Heart right ventricle (tissue), 16 donors: Measurements from ENCODE around the gene L2HGDH. TPM values are rescaled to one million over a fixed set of nuclear protein-coding genes. Genes with fewer than 3 reads are reported as not detected.

ENCODE experiments used
- ATAC-seq, 8 donors: fragments of 200-7000 bp; cut with Tn5 transposase; one replicate each; pipeline ENCODE4 v1.9.1; 2020; ENCODE audit warnings: mild to moderate bottlenecking in 8 of 8, moderate library complexity in 8 of 8, moderate number of reproducible peaks in 1 of 8
- DNase-seq, 2 donors: peaks; one replicate each; pipeline ENCODE4 v3.0.0-alpha.2; 2020
- H3K27ac ChIP-seq, 10 donors: fragments of 200-600 bp; sonication (generic) in 2 of 10; one replicate each; pipeline versions ENCODE4 v1.5.0 to v1.8.0; 2020 to 2022; ENCODE audit warnings: mild to moderate bottlenecking in 3 of 10
- H3K27me3 ChIP-seq, 7 donors: fragments of 200-600 bp; one replicate each; pipeline ENCODE4 v1.8.0; 2021 to 2022; ENCODE audit warnings: mild to moderate bottlenecking in 2 of 7
- H3K36me3 ChIP-seq, 9 donors: fragments of 200-600 bp; sonication (generic) in 1 of 9; one replicate each; pipeline versions ENCODE4 v1.5.0 to v1.8.0; 2020 to 2022; ENCODE audit warnings: mild to moderate bottlenecking in 2 of 9
- H3K4me1 ChIP-seq, 9 donors: fragments of 200-600 bp; sonication (generic) in 1 of 9; one replicate each; pipeline versions ENCODE4 v1.5.0 to v1.8.0; 2020 to 2022; ENCODE audit warnings: mild to moderate bottlenecking in 4 of 9
- H3K4me3 ChIP-seq, 10 donors: fragments of 200-600 bp; sonication (generic) in 2 of 10; one replicate each; pipeline versions ENCODE4 v1.5.0 to v1.8.0; 2020 to 2022; ENCODE audit warnings: mild to moderate bottlenecking in 7 of 10, moderate library complexity in 2 of 10
- H3K9me3 ChIP-seq, 11 donors: fragments of 200-600 bp in 10 of 11; sonication (generic) in 2 of 11; one replicate each; pipeline versions ENCODE4 v1.5.0 to v1.8.0; 2013 to 2022; ENCODE audit warnings: mild to moderate bottlenecking in 2 of 11, control low read depth in 1 of 11, moderate library complexity in 1 of 11
- WGBS, 2 donors: extraction: QIAGEN DNeasy Blood & Tissue Kit; methylation state at CpG; one replicate each; pipeline ENCODE4 v1.1.7; 2013; ENCODE audit warnings: inconsistent platforms in 1 of 2; 5-methylcytosine and 5-hydroxymethylcytosine counted together
- intact Hi-C, 10 donors: fragments of 100-400 bp; cut with DNase I; formaldehyde crosslinking; loops; one replicate each; pipeline versions ENCODE4 v1.11.1 to v1.14.2; 2022
- polyA plus RNA-seq, 2 donors: library from polyadenylated mRNA; stranded (reverse); fragments of 200-250 nt; gene quantifications; one replicate each; pipeline ENCODE4 v1.2.3, GENCODE V29; 2013
- total RNA-seq, 10 donors: library from RNA; stranded (reverse); fragmentation: NEBNext Ultra II Directional in 3 of 10; extraction: Animal tissue kit (Norgen Biotek cat#: 25700) in 3 of 10; gene quantifications; one replicate each; pipeline versions ENCODE4 v1.2.1 to v1.2.4, GENCODE V29; 2021 to 2023
- TF ChIP-seq, protein P1 (sequence below), 9 donors: fragments of 200-600 bp; sonication (generic) in 2 of 9; IDR thresholded peaks; one replicate each; pipeline versions ENCODE4 v1.5.0 to v1.8.0; 2021 to 2022; ENCODE audit warnings: antibody characterized with exemption in 9 of 9, mild to moderate bottlenecking in 5 of 9, moderate library complexity in 1 of 9
- donor health status: Arrhythmogenic right ventricular cardiomyopathy.
- donor health status: ischemic (EF 13 %, LVEDD 7.1; RV severe dilation, severe dysfunction).
- donor health status: healthy with polysubstance abuse.
- donor health status: DM: no; HTN: yes; CAD: no.
- donor health status: DM: no; HTN: no; CAD: no.
- donor health status: ischemic (EF 25% LVEDD 6.9; RV normal size, moderate dysfunction).
- donor health status: ischemic (EF 25% LVEDD 5.7; RV mildly dilated, moderate dysfunction).
- donor health status: healthy.
- donor health status: DM: yes; HTN: yes; CAD: no.
- donor health status: Ischemic cardiomyopathy.
- donor health status: ischemic (EF 35%, LVEDD 5.7; RV mildly dilated, moderate dysfunction).
- donor health status: nonischemic (EF 11% LVEDD 7.7; RV severe dilation, severe dysfunction).
- donor health status: DM: yes; HTN: yes; CAD: no.
- donor health status: PGD.
- donor health status: ischemic (EF 29% LVEDD 5.4; RV normal size, mild dysfunction).
- donor health status: nonischemic (EF 23%, LVEDD 6.1; RV moderate dilation, normal function).

Gene L2HGDH
- total and polyA plus RNA-seq, 12 donors = 1.9 to 15.5 (median 11.6) TPM

GRCh38 chr14:50353126-50353525, 41.1 kb upstream of the L2HGDH start:
- H3K4me1 ChIP-seq = peaks cover 0 to 11% (median 0%) of the 10 kb centered on the region in 9 donors
- no peaks in the 10 kb centered on the region for H3K9me3 ChIP-seq
- H3K27me3 ChIP-seq = no peaks in the 10 kb centered on the region
- ATAC-seq (no peak), DNase-seq (no peak)
- WGBS, 2 donors = 80 to 83% methylated on average over 4 of the region's 4 CpGs
- no peak overlapping the region for H3K27ac ChIP-seq
- H3K4me3 ChIP-seq = no peak overlapping the region
- TF ChIP-seq, protein P1, sequence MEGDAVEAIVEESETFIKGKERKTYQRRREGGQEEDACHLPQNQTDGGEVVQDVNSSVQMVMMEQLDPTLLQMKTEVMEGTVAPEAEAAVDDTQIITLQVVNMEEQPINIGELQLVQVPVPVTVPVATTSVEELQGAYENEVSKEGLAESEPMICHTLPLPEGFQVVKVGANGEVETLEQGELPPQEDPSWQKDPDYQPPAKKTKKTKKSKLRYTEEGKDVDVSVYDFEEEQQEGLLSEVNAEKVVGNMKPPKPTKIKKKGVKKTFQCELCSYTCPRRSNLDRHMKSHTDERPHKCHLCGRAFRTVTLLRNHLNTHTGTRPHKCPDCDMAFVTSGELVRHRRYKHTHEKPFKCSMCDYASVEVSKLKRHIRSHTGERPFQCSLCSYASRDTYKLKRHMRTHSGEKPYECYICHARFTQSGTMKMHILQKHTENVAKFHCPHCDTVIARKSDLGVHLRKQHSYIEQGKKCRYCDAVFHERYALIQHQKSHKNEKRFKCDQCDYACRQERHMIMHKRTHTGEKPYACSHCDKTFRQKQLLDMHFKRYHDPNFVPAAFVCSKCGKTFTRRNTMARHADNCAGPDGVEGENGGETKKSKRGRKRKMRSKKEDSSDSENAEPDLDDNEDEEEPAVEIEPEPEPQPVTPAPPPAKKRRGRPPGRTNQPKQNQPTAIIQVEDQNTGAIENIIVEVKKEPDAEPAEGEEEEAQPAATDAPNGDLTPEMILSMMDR (IDR thresholded peaks at IDR 0.05) = no peak
- intact Hi-C loops = no loop called here
- H3K36me3 ChIP-seq = peaks cover 0 to 5% (median 0%) of the 10 kb centered on the region in 9 donors

DNA sequence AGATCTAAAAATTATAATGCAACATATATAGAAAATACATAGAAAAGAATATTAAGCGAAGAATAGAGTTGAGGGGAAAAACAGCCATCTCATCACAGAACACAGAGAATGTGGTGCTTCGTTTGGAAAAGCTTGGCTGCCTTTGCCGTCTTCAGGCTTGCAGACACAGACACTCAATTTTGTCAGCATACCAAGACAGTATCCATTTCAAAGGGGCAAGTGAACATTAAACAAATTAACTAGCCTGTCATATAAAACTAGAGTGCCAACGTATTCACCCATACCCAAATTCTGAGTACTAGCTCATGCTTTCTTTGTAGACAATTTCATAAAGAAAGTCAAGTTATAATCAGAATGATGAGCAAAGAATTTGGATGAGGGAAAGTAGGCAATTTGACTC, 40.6 kb upstream of the L2HGDH start:
- TF ChIP-seq, protein P1 (IDR thresholded peaks at IDR 0.05) = no peak
- Histone ChIP-seq H3K27me3 (no peaks in the 10 kb centered on the region), H3K4me1 (peaks cover 0 to 16% (median 5%) of the 10 kb centered on the region in 9 donors), H3K36me3 (peaks cover 0 to 2% (median 0%) of the 10 kb centered on the region in 9 donors), H3K4me3 (no peak overlapping the region), H3K9me3 (no peaks in the 10 kb centered on the region), H3K27ac (no peak overlapping the region)
- WGBS, 2 donors = 79 to 87% methylated on average over 4 of the region's 4 CpGs
- DNase-seq (no peak), ATAC-seq (no peak)
- intact Hi-C loops = no loop called here

GRCh38 chr14:50350975-50351374, 38.9 kb upstream of the L2HGDH start:
- ATAC-seq = no peak
- Histone ChIP-seq H3K4me1 (peaks cover 0 to 25% (median 8%) of the 10 kb centered on the region in 9 donors), H3K4me3 (no peak overlapping the region), H3K9me3 (no peaks in the 10 kb centered on the region), H3K27me3 (no peaks in the 10 kb centered on the region), H3K27ac (no peak overlapping the region), H3K36me3 (no peaks in the 10 kb centered on the region)
- intact Hi-C loops = no loop called here
- TF ChIP-seq, protein P1 (IDR thresholded peaks at IDR 0.05) = no peak
- no peak for DNase-seq
- WGBS, 2 donors = 66 to 68% methylated on average over 2 of the region's 2 CpGs

DNA sequence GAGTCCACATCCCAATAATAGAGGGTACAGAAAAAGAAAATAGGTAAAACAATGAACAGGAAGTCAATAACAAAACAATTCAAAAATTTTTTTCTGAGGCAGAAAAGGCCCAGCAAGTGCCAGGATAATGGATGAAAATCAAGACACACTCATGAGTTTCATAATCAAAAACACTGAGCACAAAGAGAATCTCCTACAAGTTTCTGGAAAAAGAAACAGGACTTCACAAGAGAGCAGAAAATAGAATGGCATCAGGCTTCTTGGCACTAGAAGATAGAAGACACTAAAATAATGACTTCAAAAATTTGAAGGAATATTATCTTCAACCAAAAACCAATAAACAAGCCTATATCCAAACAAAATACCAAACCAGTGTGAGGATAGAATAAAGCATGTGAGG, 36.9 kb upstream of the L2HGDH start:
- peaks cover 0 to 31% (median 17%) of the 10 kb centered on the region in 9 donors for H3K4me1 ChIP-seq
- H3K4me3 ChIP-seq = no peak overlapping the region
- peak overlapping the region in 1 of 10 donors; percentile 22 for H3K27ac ChIP-seq
- TF ChIP-seq, protein P1 (IDR thresholded peaks at IDR 0.05) = no peak
- intact Hi-C loops = loop anchor here in 1 of 10 donors (5.0 kb wide), 1 partner anchor 48 kb away; the partner anchor contains the start of gene CDKL1
- no peaks in the 10 kb centered on the region for H3K27me3 ChIP-seq
- no peaks in the 10 kb centered on the region for H3K9me3 ChIP-seq
- no peak for ATAC-seq
- H3K36me3 ChIP-seq = no peaks in the 10 kb centered on the region
- DNase-seq = no peak
